ENCODE data around the gene TUBGCP3.

The TUBGCP3 gene

GRCh38 chr13:112483299-112483698, 104.7 kb downstream of the TUBGCP3 start:
- no peak for DNase-seq (ENCODE audit: low read depth, low spot score)

- DNase-seq (ENCODE audit: low read depth, low spot score) = no peak
These were observed 106.5 kb downstream of the TUBGCP3 start for GRCh38 chr13:112481458-112481857.

DNA sequence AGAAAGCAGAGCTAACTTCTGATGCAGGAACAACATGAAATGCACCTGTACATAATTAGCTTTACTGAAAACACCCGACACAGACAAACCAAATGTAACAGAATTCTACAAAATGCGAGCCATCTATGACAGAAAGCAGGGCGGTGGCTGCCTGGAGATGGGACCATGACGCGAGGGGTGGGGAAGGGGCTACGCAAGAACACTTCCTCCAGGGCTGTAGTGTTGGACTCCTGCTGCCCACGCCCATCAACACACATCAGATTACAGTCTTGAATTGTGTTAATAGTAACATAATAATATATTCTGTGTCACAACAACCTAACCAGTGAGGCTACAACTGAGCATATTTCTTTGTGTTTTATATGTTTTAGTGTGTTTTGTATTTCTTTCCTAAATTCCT, 108.6 kb downstream of the TUBGCP3 start:
- DNase-seq (ENCODE audit: low read depth, low spot score) = no peak

DNA sequence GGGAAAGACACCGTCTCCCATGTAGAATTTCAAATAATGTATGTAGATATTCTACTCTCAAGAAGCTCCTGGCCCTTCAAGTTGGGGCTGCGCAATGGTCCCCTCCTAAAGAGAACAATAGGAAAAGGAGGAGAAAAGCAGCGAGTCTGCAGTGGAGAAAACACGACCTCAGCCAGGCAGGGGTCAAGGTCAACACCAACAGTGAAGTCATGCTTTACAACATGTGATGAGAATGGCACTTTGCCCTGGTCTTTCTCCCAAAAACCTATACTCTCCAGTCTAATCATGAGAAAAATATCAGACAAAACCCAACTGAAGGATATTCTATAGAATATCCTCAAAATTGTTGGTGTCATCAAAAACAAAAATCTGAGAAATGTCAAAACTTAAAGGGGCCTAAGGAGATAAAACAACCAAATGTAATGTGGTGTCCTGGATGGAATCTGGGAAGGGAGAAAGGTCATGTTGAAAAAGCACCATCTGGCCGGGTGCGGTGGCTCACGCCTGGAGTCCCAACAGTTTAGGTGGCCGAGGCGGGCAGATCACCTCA, 110.8 kb downstream of the TUBGCP3 start:
- DNase-seq (ENCODE audit: low read depth, low spot score) = no peak

- no peak for DNase-seq (ENCODE audit: low read depth, low spot score)
These were observed 112.1 kb downstream of the TUBGCP3 start for GRCh38 chr13:112475889-112476288.

DNA sequence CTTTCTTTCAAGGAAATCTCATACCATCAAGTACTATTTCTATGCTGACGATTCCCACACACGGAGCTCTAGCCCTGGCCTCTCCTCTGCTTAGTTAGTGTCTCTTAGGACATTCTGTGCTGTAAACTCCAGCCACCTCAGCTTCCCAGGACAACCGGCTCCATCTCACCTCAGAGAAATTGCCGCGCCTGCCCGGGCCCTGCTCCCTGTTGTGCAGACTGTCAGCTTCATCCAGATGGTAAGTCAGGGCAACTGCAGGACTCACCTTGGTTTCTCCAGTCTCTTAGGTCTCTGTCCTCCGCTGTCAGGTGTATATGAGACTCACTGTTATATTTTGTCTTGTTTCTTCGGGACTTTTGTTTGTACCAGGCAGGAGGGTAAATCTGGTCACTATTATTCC, 113.1 kb downstream of the TUBGCP3 start:
- no peak for DNase-seq (ENCODE audit: low read depth, low spot score)

GRCh38 chr13:112473818-112474217, 114.1 kb downstream of the TUBGCP3 start:
- no peak for DNase-seq (ENCODE audit: low read depth, low spot score)

DNA sequence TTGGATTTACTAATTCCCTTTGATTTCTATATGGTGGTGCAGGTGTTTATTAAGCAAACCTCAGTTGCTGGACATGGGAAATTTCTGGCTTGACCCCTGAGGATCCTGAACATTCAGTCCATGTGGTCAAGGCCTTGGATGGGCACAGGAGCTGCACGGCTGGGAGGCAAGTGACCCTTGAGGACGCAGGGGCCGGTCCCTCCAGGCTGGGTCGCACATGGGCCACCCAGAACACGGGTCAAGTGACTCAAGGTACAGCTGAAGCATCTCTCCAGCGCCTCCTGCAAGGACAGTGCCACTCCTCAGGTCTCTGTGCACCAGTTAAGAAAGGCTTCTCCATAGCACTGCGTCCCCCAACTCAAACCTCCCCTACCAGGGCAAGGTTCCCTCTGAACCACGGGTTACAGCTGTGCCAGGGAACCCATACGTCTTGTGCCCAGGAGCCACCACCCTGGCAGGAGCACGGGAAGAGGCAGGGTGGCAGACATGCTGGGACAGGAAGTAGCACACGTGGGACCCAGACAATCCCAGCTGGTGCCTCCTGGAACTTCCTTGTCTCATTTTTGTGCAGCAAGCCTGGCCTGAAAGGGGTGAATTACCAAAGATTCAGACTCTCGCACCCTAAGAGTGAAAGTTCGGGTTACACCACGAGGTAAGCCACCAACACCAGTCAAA, 118.7 kb downstream of the TUBGCP3 start:
- DNase-seq (ENCODE audit: low read depth, low spot score) = no peak

DNA sequence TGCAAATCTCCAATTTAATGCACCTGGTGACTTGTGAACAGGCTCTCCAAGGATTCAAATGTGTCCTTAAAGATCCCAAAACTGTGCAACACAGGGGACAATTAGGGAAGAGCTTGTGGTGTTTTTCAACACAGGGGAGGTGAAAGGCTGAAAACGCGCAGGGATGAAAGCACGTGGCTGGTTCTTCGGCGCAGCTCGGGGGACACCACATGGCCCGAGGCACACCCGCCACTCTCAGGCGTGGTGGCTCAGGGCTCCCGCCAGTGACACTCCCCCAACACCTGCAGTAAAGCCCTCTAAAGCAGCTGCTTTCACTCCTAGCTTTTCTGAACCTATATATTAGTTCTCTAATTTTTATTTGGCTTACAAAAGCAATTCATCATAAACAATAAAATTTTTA, 119.9 kb downstream of the TUBGCP3 start:
- DNase-seq (ENCODE audit: low read depth, low spot score) = no peak

DNA sequence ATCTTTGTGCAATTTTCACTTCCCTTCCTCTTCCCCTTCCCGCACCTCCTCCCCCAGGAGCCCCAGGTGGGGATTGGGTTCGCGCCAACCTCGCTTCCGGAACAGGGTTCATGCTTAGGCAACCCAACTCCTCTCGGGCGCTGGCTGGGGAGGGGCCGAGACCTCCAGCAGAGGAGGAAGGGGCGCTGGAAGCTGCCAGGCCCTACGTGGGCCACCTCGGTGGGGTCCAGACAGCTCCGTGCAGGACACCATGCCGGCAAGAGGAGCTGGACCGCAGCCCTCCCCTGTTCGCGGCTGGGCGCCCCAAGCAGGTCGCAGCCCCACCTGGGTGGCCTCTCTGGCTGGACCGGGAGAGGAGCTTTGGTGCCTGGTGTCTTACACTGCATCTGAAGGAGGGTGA, 120.7 kb downstream of the TUBGCP3 start:
- no peak for DNase-seq (ENCODE audit: low read depth, low spot score)

GRCh38 chr13:112466132-112467058, 121.6 kb downstream of the TUBGCP3 start:
- DNase-seq (ENCODE audit: low read depth, low spot score) = no peak

- no peak for DNase-seq (ENCODE audit: low read depth, low spot score)
These were observed 122.5 kb downstream of the TUBGCP3 start for GRCh38 chr13:112465251-112466131.

GRCh38 chr13:112464720-112465119, 123.2 kb downstream of the TUBGCP3 start:
- no peak for DNase-seq (ENCODE audit: low read depth, low spot score)

DNA sequence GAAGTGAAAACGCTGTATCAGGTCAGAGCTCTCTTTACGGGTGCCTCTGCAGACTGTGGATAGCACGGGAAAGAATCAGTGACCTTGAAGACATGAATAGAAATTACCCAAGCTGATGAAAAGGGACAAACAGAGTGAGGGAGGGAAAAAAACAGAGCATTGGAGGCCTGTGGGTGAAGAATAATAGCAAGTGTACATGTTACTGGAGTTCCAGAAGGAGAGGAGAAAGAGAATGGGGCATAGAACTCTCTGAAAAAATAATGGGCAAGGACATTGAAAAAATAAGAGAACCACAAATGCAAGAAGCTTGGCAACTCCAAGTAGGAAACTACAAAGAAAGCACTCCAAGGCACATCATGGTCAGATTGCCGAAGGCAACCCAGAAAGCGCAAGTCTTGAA, 125.5 kb downstream of the TUBGCP3 start:
- no peak for DNase-seq (ENCODE audit: low read depth, low spot score)

GRCh38 chr13:112457485-112457884, 130.5 kb downstream of the TUBGCP3 start:
- no peak for DNase-seq (ENCODE audit: low read depth, low spot score)

DNA sequence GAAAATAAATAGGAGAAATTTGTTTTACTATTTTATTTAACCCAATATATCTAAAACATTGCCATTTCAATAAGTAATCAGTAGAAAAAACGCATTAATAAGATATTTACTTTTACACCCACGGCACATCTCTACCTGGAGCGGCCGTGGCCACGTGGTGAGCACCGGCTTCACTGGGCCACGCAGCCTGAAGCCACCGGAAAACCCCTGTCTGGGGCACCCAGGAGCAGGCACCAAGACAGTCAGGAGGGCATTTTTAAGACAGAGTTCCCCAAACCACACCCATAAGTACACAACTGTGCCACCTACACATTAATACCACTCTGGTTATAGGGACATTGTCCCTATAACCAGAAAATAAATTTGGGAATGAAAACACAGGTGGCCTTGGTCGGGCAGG, 130.9 kb downstream of the TUBGCP3 start:
- no peak for DNase-seq (ENCODE audit: low read depth, low spot score)

GRCh38 chr13:112456138-112457056, 131.6 kb downstream of the TUBGCP3 start:
- DNase-seq (ENCODE audit: low read depth, low spot score) = no peak

- DNase-seq (ENCODE audit: low read depth, low spot score) = no peak
These were observed 132.4 kb downstream of the TUBGCP3 start for GRCh38 chr13:112455476-112456059.

GRCh38 chr13:112454648-112455334, 133.2 kb downstream of the TUBGCP3 start:
- DNase-seq (ENCODE audit: low read depth, low spot score) = no peak

Data from iPS DF 19.7 (cell line).